Heart left ventricle (tissue), 16 donors: ENCODE measurements around the gene USP10. TPM values are rescaled to one million over a fixed set of nuclear protein-coding genes. Genes with fewer than 3 reads are reported as not detected.
A peak's percentile ranks its signal among the peaks of the same experiment; 100 is the strongest.

ENCODE experiments used
- ATAC-seq, 4 donors: fragments of 200-7000 bp; cut with Tn5 transposase; one replicate each; pipeline ENCODE4 v1.9.1; 2020 to 2022; ENCODE audit warnings: moderate library complexity in 4 of 4, mild to moderate bottlenecking in 3 of 4, moderate number of reproducible peaks in 1 of 4
- DNase-seq, 5 donors: peaks; one replicate each; pipeline ENCODE4 v3.0.0-alpha.2; 2020
- H3K27ac ChIP-seq, 12 donors: fragments of 200-600 bp; sonication (generic) in 4 of 12; one replicate each; pipeline versions ENCODE4 v1.5.0 to v1.8.0; 2016 to 2022; ENCODE audit warnings: mild to moderate bottlenecking in 2 of 12
- H3K27me3 ChIP-seq, 9 donors: fragments of 200-600 bp; sonication (generic) in 2 of 9; one replicate each; pipeline versions ENCODE4 v1.5.1 to v1.8.0; 2016 to 2022; ENCODE audit warnings: mild to moderate bottlenecking in 3 of 9
- H3K36me3 ChIP-seq, 9 donors: fragments of 200-600 bp; sonication (generic) in 2 of 9; one replicate each; pipeline versions ENCODE4 v1.5.0 to v1.8.0; 2018 to 2022; ENCODE audit warnings: mild to moderate bottlenecking in 2 of 9
- H3K4me1 ChIP-seq, 12 donors: fragments of 200-600 bp; sonication (generic) in 4 of 12; one replicate each; pipeline versions ENCODE4 v1.5.0 to v1.8.0; 2016 to 2022; ENCODE audit warnings: mild to moderate bottlenecking in 3 of 12
- H3K4me3 ChIP-seq, 12 donors: fragments of 200-600 bp; sonication (generic) in 4 of 12; one replicate each; pipeline versions ENCODE4 v1.5.0 to v1.8.0; 2017 to 2022; ENCODE audit warnings: mild to moderate bottlenecking in 9 of 12, moderate library complexity in 4 of 12
- H3K9me3 ChIP-seq, 12 donors: fragments of 200-600 bp; sonication (generic) in 4 of 12; one replicate each; pipeline versions ENCODE4 v1.5.0 to v1.8.0; 2016 to 2022; ENCODE audit warnings: mild to moderate bottlenecking in 1 of 12
- CTCF ChIP-seq, 12 donors: fragments of 200-600 bp; sonication (generic) in 4 of 12; IDR thresholded peaks; one replicate each; pipeline versions ENCODE4 v1.5.0 to v1.8.0; 2018 to 2022; ENCODE audit warnings: antibody characterized with exemption in 12 of 12, mild to moderate bottlenecking in 5 of 12
- POLR2A ChIP-seq, 2 donors: fragments of 450-650 bp; IDR thresholded peaks; one replicate each; pipeline ENCODE4 v1.6.1; 2017; ENCODE audit warnings: antibody characterized with exemption in 2 of 2, mild to moderate bottlenecking in 2 of 2, moderate library complexity in 2 of 2
- WGBS, 4 donors: extraction: QIAGEN DNeasy Blood & Tissue Kit in 2 of 4; methylation state at CpG; one replicate each; pipeline versions ENCODE4 v1.1.5 to v1.1.7; 2013 to 2018; 5-methylcytosine and 5-hydroxymethylcytosine counted together
- intact Hi-C, 10 donors: fragments of 100-400 bp; cut with DNase I; formaldehyde crosslinking; loops; one replicate each; pipeline versions ENCODE4 v1.11.1 to v1.14.2; 2022
- polyA plus RNA-seq, 2 donors: library from polyadenylated mRNA; stranded (reverse); fragments of 200-250 nt; gene quantifications; one replicate each; pipeline ENCODE4 v1.2.3, GENCODE V29; 2013
- total RNA-seq, 9 donors: library from RNA; depleted of rRNA in 2 of 9; stranded (reverse); fragments of >200 nt in 2 of 9; fragmentation: NEBNext Ultra II Directional in 3 of 9; extraction: Animal tissue kit (Norgen Biotek cat#: 25700) in 3 of 9; gene quantifications; one replicate each; pipeline versions ENCODE4 v1.1.0 to v1.2.4, GENCODE V29; 2016 to 2023
- donor health status: ischemic (EF 13 %, LVEDD 7.1; RV severe dilation, severe dysfunction).
- donor health status: healthy with polysubstance abuse.
- donor health status: DM: no; HTN: yes; CAD: no.
- donor health status: DM: no; HTN: no; CAD: no.
- donor health status: ischemic (EF 25% LVEDD 6.9; RV normal size, moderate dysfunction).
- donor health status: ischemic (EF 25% LVEDD 5.7; RV mildly dilated, moderate dysfunction).
- donor health status: healthy.
- donor health status: DM: yes; HTN: yes; CAD: no.
- donor health status: ischemic (EF 35%, LVEDD 5.7; RV mildly dilated, moderate dysfunction).
- donor health status: nonischemic (EF 11% LVEDD 7.7; RV severe dilation, severe dysfunction).
- donor health status: DM: yes; HTN: yes; CAD: no.
- donor health status: PGD.
- donor health status: ischemic (EF 29% LVEDD 5.4; RV normal size, mild dysfunction).
- donor health status: nonischemic (EF 23%, LVEDD 6.1; RV moderate dilation, normal function).

The USP10 gene
- total and polyA plus RNA-seq, 11 donors, result 17.8 to 73.5 (median 61.6) TPM

GRCh38 chr16:84827897-84828296 lies 128.1 kb downstream of the USP10 start:
- ATAC-seq (no peak), DNase-seq (no peak)
- H3K27ac ChIP-seq, result peak overlapping the region in 6 of 12 donors; percentile 33 to 97 (median 58)
- 85 to 93% (median 93%) methylated on average over 15 of the region's 15 CpGs for WGBS, 4 donors
- no peaks in the 10 kb centered on the region for H3K27me3 ChIP-seq
- H3K4me3 ChIP-seq, result no peak overlapping the region
- intact Hi-C loops, result loop anchor here in 1 of 10 donors (10.0 kb wide), 1 partner anchor 73 kb away; no protein-coding TSS in a partner anchor
- H3K4me1 ChIP-seq, result peaks cover 0 to 57% (median 17%) of the 10 kb centered on the region in 12 donors
- peaks cover 0 to 8% (median 0%) of the 10 kb centered on the region in 9 donors for H3K36me3 ChIP-seq
- TF ChIP-seq POLR2A (IDR thresholded peaks at IDR 0.05) (no peak), CTCF (IDR thresholded peaks at IDR 0.05) (no peak)
- H3K9me3 ChIP-seq, result no peaks in the 10 kb centered on the region

- H3K27me3 ChIP-seq, result no peaks in the 10 kb centered on the region
- no peak overlapping the region for H3K4me3 ChIP-seq
- ATAC-seq (no peak), DNase-seq (no peak)
- TF ChIP-seq CTCF (IDR thresholded peaks at IDR 0.05), result no peak
- no peak for TF ChIP-seq POLR2A (IDR thresholded peaks at IDR 0.05)
- intact Hi-C loops, result loop anchor here in 1 of 10 donors (10.0 kb wide), 1 partner anchor 74 kb away; no protein-coding TSS in a partner anchor
- peaks cover 0 to 57% (median 19%) of the 10 kb centered on the region in 12 donors for H3K4me1 ChIP-seq
- peak overlapping the region in 4 of 12 donors; percentile 13 to 97 (median 45) for H3K27ac ChIP-seq
- peaks cover 0 to 8% (median 0%) of the 10 kb centered on the region in 9 donors for H3K36me3 ChIP-seq
- no peaks in the 10 kb centered on the region for H3K9me3 ChIP-seq
- 77 to 85% (median 79%) methylated on average over 5 of the region's 5 CpGs for WGBS, 4 donors
These were observed 128.5 kb downstream of the USP10 start for GRCh38 chr16:84828322-84828721.

Other genes starting within 250 kb of the USP10 start
- gene MEAK7, start 195.3 kb upstream of the USP10 start, total RNA-seq, result 10 to 100 TPM in 1 of 9 donors, 1 to 10 TPM in 8; 4.0 to 13.2 (median 5.5) TPM
- 1 to 10 TPM; 2.2 to 4.0 TPM for gene MEAK7, start 195.3 kb upstream of the USP10 start, polyA plus RNA-seq
- 100 to 1,000 TPM in 1 of 9 donors, 10 to 100 TPM in 5, 1 to 10 TPM in 3; 6.8 to 120 (median 11.0) TPM for gene COTL1, start 81.9 kb upstream of the USP10 start, total RNA-seq
- gene COTL1, start 81.9 kb upstream of the USP10 start, polyA plus RNA-seq, result 10 to 100 TPM in 1 of 2 donors, 1 to 10 TPM in 1; 5.2 to 23.8 TPM
- 10 to 100 TPM; 44.0 to 93.0 (median 62.0) TPM for gene KLHL36, start 51.5 kb upstream of the USP10 start, total RNA-seq
- gene KLHL36, start 51.5 kb upstream of the USP10 start, polyA plus RNA-seq, result 10 to 100 TPM; 19.2 to 39.2 TPM
- gene CRISPLD2, start 120.0 kb downstream of the USP10 start, total RNA-seq, result 100 to 1,000 TPM in 1 of 9 donors, 10 to 100 TPM in 7, 1 to 10 TPM in 1; 8.0 to 153 (median 12.9) TPM
- 10 to 100 TPM in 1 of 2 donors, 1 to 10 TPM in 1; 8.0 to 16.2 TPM for gene CRISPLD2, start 120.0 kb downstream of the USP10 start, polyA plus RNA-seq